ENCODE measurements around the gene TMPRSS2. TPM values are rescaled to one million over a fixed set of nuclear protein-coding genes. Genes with fewer than 3 reads are reported as not detected.
A peak's percentile ranks its signal among the peaks of the same experiment; 100 is the strongest.

Gene TMPRSS2
- total RNA-seq, 3 donors from 2014 or later: 32.1 to 56.6 TPM; not detected in 1

DNA sequence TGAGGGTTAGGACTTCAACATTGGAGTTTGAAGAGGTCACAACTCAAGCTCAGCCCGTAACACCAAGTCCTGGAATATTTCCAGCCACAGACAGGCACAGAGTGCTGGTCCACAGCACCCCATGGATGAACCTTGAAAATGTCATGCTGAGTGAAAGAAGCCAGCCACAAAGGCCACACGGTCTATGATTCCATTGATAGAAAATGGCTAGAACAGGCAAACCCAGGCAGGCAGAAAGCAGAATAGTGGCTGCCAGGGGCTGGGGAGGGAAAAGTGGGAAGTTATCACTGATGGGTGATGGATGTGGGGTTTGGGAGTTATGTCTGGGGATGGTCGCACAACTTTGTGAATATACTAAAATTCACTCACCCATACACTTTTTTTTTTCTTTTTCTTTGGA is 60.6 kb downstream of the TMPRSS2 start:
- H3K27ac ChIP-seq: no peak overlapping the region
- no peaks in the 10 kb centered on the region for H3K4me1 ChIP-seq
- no peaks in the 10 kb centered on the region for H3K27me3 ChIP-seq
- H3K36me3 ChIP-seq: no peaks in the 10 kb centered on the region
- H3K9me3 ChIP-seq: no peaks in the 10 kb centered on the region
- intact Hi-C loops (cut with DNase I; ENCODE audit: low total_unique reads): loop anchor here (10.0 kb wide), 1 partner anchor 153 kb away; no protein-coding TSS in a partner anchor
- DNase-seq (ENCODE audit: low spot score in 2 of 2): peak in 1 of 2 donors; percentile 10
- TF ChIP-seq POLR2A (IDR thresholded peaks at IDR 0.05): no peak
- TF ChIP-seq POLR2AphosphoS5 (IDR thresholded peaks at IDR 0.05): no peak
- TF ChIP-seq, protein P1, sequence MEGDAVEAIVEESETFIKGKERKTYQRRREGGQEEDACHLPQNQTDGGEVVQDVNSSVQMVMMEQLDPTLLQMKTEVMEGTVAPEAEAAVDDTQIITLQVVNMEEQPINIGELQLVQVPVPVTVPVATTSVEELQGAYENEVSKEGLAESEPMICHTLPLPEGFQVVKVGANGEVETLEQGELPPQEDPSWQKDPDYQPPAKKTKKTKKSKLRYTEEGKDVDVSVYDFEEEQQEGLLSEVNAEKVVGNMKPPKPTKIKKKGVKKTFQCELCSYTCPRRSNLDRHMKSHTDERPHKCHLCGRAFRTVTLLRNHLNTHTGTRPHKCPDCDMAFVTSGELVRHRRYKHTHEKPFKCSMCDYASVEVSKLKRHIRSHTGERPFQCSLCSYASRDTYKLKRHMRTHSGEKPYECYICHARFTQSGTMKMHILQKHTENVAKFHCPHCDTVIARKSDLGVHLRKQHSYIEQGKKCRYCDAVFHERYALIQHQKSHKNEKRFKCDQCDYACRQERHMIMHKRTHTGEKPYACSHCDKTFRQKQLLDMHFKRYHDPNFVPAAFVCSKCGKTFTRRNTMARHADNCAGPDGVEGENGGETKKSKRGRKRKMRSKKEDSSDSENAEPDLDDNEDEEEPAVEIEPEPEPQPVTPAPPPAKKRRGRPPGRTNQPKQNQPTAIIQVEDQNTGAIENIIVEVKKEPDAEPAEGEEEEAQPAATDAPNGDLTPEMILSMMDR (IDR thresholded peaks at IDR 0.05): no peak
- H3K4me3 ChIP-seq: no peak overlapping the region

DNA sequence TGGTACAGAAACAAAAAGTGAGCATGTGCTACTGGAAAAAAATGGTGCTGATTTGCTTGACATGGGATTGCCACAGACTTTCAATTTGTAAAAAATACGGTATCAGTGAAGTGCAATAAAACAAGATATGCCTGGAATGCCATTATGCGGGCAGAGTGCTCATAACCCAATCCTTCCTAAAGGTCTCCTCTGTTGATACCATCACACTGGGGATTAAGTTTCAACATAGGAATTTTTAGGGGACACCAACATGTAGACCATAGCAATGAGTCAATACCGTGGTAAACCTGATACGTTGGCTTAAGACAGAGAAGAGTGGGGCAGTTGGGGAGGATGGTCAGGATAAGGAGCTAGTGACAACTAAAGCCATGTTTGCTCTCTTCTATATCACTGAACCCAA is 61.4 kb downstream of the TMPRSS2 start:
- TF ChIP-seq POLR2AphosphoS5 (IDR thresholded peaks at IDR 0.05): no peak
- TF ChIP-seq, protein P1 (IDR thresholded peaks at IDR 0.05): no peak
- no peak for TF ChIP-seq POLR2A (IDR thresholded peaks at IDR 0.05)
- intact Hi-C loops (cut with DNase I; ENCODE audit: low total_unique reads): loop anchor here (10.0 kb wide), 1 partner anchor 152 kb away; no protein-coding TSS in a partner anchor
- Histone ChIP-seq H3K36me3 (no peaks in the 10 kb centered on the region), H3K4me1 (no peaks in the 10 kb centered on the region), H3K9me3 (no peaks in the 10 kb centered on the region), H3K4me3 (no peak overlapping the region), H3K27ac (no peak overlapping the region), H3K27me3 (no peaks in the 10 kb centered on the region)
- DNase-seq (ENCODE audit: low spot score in 2 of 2): no peak

DNA sequence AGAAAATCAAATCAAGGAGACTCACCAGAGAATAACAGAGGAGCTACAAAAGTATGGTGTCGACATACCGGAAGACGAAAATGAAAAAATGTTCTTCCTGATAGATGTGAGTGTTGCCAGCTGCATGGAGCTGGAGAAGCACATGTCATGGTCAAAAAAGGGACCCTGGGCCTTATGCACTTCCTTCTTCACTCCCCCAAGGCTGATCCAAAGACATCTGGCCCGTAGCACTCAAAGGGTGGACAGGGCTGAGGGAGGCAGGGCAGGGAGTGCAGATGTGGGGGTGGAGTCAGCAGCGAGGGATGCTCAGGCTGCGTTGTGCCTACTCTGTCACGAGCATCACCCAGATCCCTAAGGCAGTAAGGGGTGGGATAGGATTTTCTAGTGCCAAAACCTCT is 62.5 kb downstream of the TMPRSS2 start:
- Histone ChIP-seq H3K27ac (no peak overlapping the region), H3K4me1 (no peaks in the 10 kb centered on the region), H3K36me3 (peaks cover 4% of the 10 kb centered on the region), H3K9me3 (no peaks in the 10 kb centered on the region), H3K4me3 (no peak overlapping the region), H3K27me3 (no peaks in the 10 kb centered on the region)
- peak in 1 of 2 donors; percentile 28 for DNase-seq (ENCODE audit: low spot score in 2 of 2)
- TF ChIP-seq POLR2A (IDR thresholded peaks at IDR 0.05) (no peak), POLR2AphosphoS5 (IDR thresholded peaks at IDR 0.05) (no peak)
- TF ChIP-seq, protein P1 (IDR thresholded peaks at IDR 0.05): no peak
- intact Hi-C loops (cut with DNase I; ENCODE audit: low total_unique reads): loop anchor here (10.0 kb wide), 1 partner anchor 151 kb away; no protein-coding TSS in a partner anchor

DNA sequence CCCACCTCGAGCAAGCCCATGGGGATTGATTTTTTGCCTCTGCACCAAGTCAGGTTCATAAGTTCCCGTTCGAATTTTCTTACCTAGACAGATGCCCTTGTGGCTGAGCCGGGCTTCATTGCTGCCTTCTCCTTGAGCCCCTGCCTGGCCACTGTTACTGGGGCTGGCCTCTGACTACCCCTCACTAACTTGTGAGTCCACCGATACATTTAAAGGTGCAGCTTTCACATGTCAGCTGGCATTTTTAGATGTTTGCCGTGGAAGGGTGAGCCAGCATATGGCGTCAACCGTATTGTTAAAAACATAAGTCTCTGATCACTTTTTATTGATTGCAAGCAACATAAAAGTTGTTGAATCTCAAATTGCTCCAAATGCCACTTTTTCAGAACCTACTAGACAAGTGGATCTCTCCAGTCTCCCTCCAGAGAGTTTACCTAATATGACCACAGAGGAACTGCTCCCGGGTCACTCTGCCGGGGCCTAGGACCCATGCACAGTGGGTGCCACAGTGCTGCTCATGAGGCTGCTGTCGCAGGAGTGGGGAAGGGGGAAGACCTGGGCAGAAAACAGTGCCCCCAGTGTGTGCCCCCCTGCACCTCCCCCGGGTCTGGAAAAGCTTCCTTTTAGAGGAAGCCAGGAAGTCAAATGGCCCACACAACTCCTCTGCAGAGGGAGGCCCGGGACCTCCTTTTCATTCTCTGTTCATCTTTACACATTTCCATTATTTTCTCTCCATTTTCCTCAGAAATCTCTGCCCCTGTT is 63.1 kb downstream of the TMPRSS2 start:
- intact Hi-C loops (cut with DNase I; ENCODE audit: low total_unique reads): loop anchor here (10.0 kb wide), 1 partner anchor 150 kb away; no protein-coding TSS in a partner anchor
- DNase-seq (ENCODE audit: low spot score in 2 of 2): peak in 1 of 2 donors; percentile 19
- Histone ChIP-seq H3K4me1 (no peaks in the 10 kb centered on the region), H3K4me3 (no peak overlapping the region), H3K27ac (no peak overlapping the region), H3K9me3 (no peaks in the 10 kb centered on the region), H3K36me3 (peaks cover 4% of the 10 kb centered on the region), H3K27me3 (no peaks in the 10 kb centered on the region)
- TF ChIP-seq, protein P1 (IDR thresholded peaks at IDR 0.05): no peak
- TF ChIP-seq POLR2A (IDR thresholded peaks at IDR 0.05): no peak
- TF ChIP-seq POLR2AphosphoS5 (IDR thresholded peaks at IDR 0.05): no peak

DNA sequence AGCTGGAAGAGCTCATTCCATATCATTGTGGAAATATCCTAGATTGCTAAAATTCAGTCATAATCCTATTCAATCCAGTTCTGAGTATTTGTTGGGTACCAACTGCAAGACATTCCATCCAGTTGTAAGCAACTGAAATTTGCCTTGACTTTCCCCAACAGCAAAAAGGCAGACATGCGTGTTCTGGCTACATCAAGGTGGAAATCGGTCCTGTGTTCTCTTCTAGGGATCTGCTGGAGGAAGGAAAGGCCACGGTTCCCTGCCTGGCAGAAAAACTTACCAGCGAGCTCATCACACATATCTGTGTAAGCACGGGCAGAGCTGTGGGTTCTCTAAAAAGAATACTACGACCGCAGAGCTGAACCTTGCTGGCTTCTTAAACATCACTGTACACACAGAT is 64.4 kb downstream of the TMPRSS2 start:
- Histone ChIP-seq H3K9me3 (no peaks in the 10 kb centered on the region), H3K36me3 (peaks cover 4% of the 10 kb centered on the region), H3K4me3 (no peak overlapping the region), H3K27me3 (no peaks in the 10 kb centered on the region), H3K27ac (no peak overlapping the region), H3K4me1 (no peaks in the 10 kb centered on the region)
- DNase-seq (ENCODE audit: low spot score in 2 of 2): peak in 1 of 2 donors; percentile 5
- TF ChIP-seq, protein P1 (IDR thresholded peaks at IDR 0.05): no peak
- TF ChIP-seq POLR2AphosphoS5 (IDR thresholded peaks at IDR 0.05) (no peak), POLR2A (IDR thresholded peaks at IDR 0.05) (no peak)
- intact Hi-C loops (cut with DNase I; ENCODE audit: low total_unique reads): loop anchor here (10.0 kb wide), 1 partner anchor 149 kb away; no protein-coding TSS in a partner anchor

Data from breast epithelium (tissue), 4 donors.